ENCODE measurements around the gene ANO7. TPM values are rescaled to one million over a fixed set of nuclear protein-coding genes. Genes with fewer than 3 reads are reported as not detected.

ANO7 gene
- total RNA-seq (2014; rRNA removed; shearing (Covaris generic)) = 1.1 TPM in 1 of 2 replicates, not detected in the other

GRCh38 chr2:241188361-241189092, at the start of gene ANO7:
Gene ANO7 (plus strand): TSS chr2:241188677. CDS start chr2:241190064, 1,387 bp downstream.
- no peak for DNase-seq (ENCODE audit: low spot score)
- in situ Hi-C loops (cut with HindIII; ENCODE audit: low sequenced_read_pairs) = no loop called here

- DNase-seq (ENCODE audit: low spot score) = no peak
- in situ Hi-C loops (cut with HindIII; ENCODE audit: low sequenced_read_pairs) = no loop called here
Observed at GRCh38 chr2:241139531-241140444, 48.7 kb upstream of the ANO7 start.

GRCh38 chr2:241140445-241140840, 48.0 kb upstream of the ANO7 start:
- DNase-seq (ENCODE audit: low spot score) = no peak

GRCh38 chr2:241141214-241141770, 47.2 kb upstream of the ANO7 start:
- DNase-seq (ENCODE audit: low spot score) = no peak
- in situ Hi-C loops (cut with HindIII; ENCODE audit: low sequenced_read_pairs) = no loop called here

More at GRCh38 chr2:241140445-241140840, 48.0 kb upstream of the ANO7 start:
- in situ Hi-C loops (cut with HindIII; ENCODE audit: low sequenced_read_pairs) = no loop called here

- in situ Hi-C loops (cut with HindIII; ENCODE audit: low sequenced_read_pairs) = no loop called here
Observed at GRCh38 chr2:241142063-241142462, 46.4 kb upstream of the ANO7 start.

GRCh38 chr2:241142593-241142992, 45.9 kb upstream of the ANO7 start:
- in situ Hi-C loops (cut with HindIII; ENCODE audit: low sequenced_read_pairs) = no loop called here
- no peak for DNase-seq (ENCODE audit: low spot score)

More at GRCh38 chr2:241142063-241142462, 46.4 kb upstream of the ANO7 start:
- no peak for DNase-seq (ENCODE audit: low spot score)

- no peak for DNase-seq (ENCODE audit: low spot score)
- in situ Hi-C loops (cut with HindIII; ENCODE audit: low sequenced_read_pairs) = no loop called here
Observed at GRCh38 chr2:241146286-241146685, 42.2 kb upstream of the ANO7 start.

- no peak for DNase-seq (ENCODE audit: low spot score)
- in situ Hi-C loops (cut with HindIII; ENCODE audit: low sequenced_read_pairs) = no loop called here
Observed at GRCh38 chr2:241147336-241147735, 41.1 kb upstream of the ANO7 start.

- in situ Hi-C loops (cut with HindIII; ENCODE audit: low sequenced_read_pairs) = no loop called here
- no peak for DNase-seq (ENCODE audit: low spot score)
Observed at GRCh38 chr2:241148239-241148638, 40.2 kb upstream of the ANO7 start.

- peak; percentile 98 for DNase-seq (ENCODE audit: low spot score)
- in situ Hi-C loops (cut with HindIII; ENCODE audit: low sequenced_read_pairs) = no loop called here
Observed at GRCh38 chr2:241148891-241149674, 39.4 kb upstream of the ANO7 start, which contains the start of gene PASK. Gene PASK (minus strand): TSS chr2:241149472. CDS start chr2:241143032, 6,440 bp downstream.

- in situ Hi-C loops (cut with HindIII; ENCODE audit: low sequenced_read_pairs) = no loop called here
Observed at GRCh38 chr2:241149675-241149924, 38.9 kb upstream of the ANO7 start.

GRCh38 chr2:241149925-241150659, 38.4 kb upstream of the ANO7 start, which contains the start of gene PPP1R7:
Gene PPP1R7 (plus strand): TSS chr2:241150467. CDS start chr2:241150496, 29 bp downstream.
- in situ Hi-C loops (cut with HindIII; ENCODE audit: low sequenced_read_pairs) = no loop called here
- DNase-seq (ENCODE audit: low spot score) = peak; percentile 94

More at GRCh38 chr2:241149675-241149924, 38.9 kb upstream of the ANO7 start:
- DNase-seq (ENCODE audit: low spot score) = no peak

GRCh38 chr2:241150660-241151530, 37.6 kb upstream of the ANO7 start:
- peak; percentile 36 for DNase-seq (ENCODE audit: low spot score)
- in situ Hi-C loops (cut with HindIII; ENCODE audit: low sequenced_read_pairs) = no loop called here

GRCh38 chr2:241151934-241152660, 36.4 kb upstream of the ANO7 start:
- DNase-seq (ENCODE audit: low spot score) = no peak

GRCh38 chr2:241153616-241154015, 34.9 kb upstream of the ANO7 start:
- in situ Hi-C loops (cut with HindIII; ENCODE audit: low sequenced_read_pairs) = no loop called here
- DNase-seq (ENCODE audit: low spot score) = no peak

More at GRCh38 chr2:241151934-241152660, 36.4 kb upstream of the ANO7 start:
- in situ Hi-C loops (cut with HindIII; ENCODE audit: low sequenced_read_pairs) = no loop called here

- in situ Hi-C loops (cut with HindIII; ENCODE audit: low sequenced_read_pairs) = no loop called here
- no peak for DNase-seq (ENCODE audit: low spot score)
Observed at GRCh38 chr2:241154915-241155314, 33.6 kb upstream of the ANO7 start.

GRCh38 chr2:241155936-241156335, 32.5 kb upstream of the ANO7 start:
- no peak for DNase-seq (ENCODE audit: low spot score)
- in situ Hi-C loops (cut with HindIII; ENCODE audit: low sequenced_read_pairs) = no loop called here

Data from G401 (cell line).